Endothelial cell of umbilical vein (primary cell): ENCODE measurements around the gene EML4. TPM values are rescaled to one million over a fixed set of nuclear protein-coding genes. Genes with fewer than 3 reads are reported as not detected.

Experiments used
- BruUV-seq: library from RNA; stranded (reverse); fragments of 400-500 nt; replicated peaks from 2 replicates; lab custom pipeline; 2021; lab: Mats Ljungman, UMichigan
- CTCF ChIA-PET: fragments of 300-600, 350-600 bp; sonication (Branson Sonifier 250); formaldehyde crosslinking; loops from one replicate; lab custom pipeline; 2021; ENCODE audit warnings: antibody characterized with exemption, inconsistent platforms; lab: Charles Lee
- POLR2A ChIA-PET: fragments of 300-600, 350-600 bp; sonication (Branson Sonifier 250); formaldehyde crosslinking; loops from one replicate; lab custom pipeline; 2021; ENCODE audit warnings: antibody characterized with exemption, inconsistent platforms; lab: Charles Lee
- DNase-seq: peaks from one replicate; pipeline ENCODE4 v3.0.0-alpha.2; 2011; ENCODE audit warnings: low read depth, low spot score
- FAIRE-seq: peaks from 2 replicates; lab custom pipeline; 2011; peaks lifted over from hg19 to GRCh38; lab: Jason Lieb, UNC
- H2AFZ ChIP-seq: 2 replicates; pipeline ENCODE4 v1.6.0; 2012; ENCODE audit warnings: low read depth, low read length, control low read depth, inconsistent platforms
- H3K27ac ChIP-seq: 2 replicates; pipeline ENCODE4 v1.5.1; 2011; ENCODE audit warnings: low read depth, mild to moderate bottlenecking, control low read depth, low read length, moderate library complexity; ENCODE audit not compliant: insufficient read depth
- H3K27me3 ChIP-seq, 2 experiments: 2 replicates each; pipeline versions ENCODE4 v1.6.0 to v1.6.1; 2011; ENCODE audit warnings: low read length in 2 of 2, mixed read lengths in 1 of 2; ENCODE audit not compliant: control insufficient read depth in 2 of 2, insufficient read depth in 2 of 2
- H3K36me3 ChIP-seq, 2 experiments: 2 replicates in 1 of 2; 3 replicates in 1 of 2; pipeline ENCODE4 v1.5.1; 2011; ENCODE audit warnings: low read length in 2 of 2, mild to moderate bottlenecking in 1 of 2, moderate library complexity in 1 of 2; ENCODE audit not compliant: control insufficient read depth in 2 of 2, insufficient read depth in 2 of 2; ENCODE audit errors: extremely low read depth in 1 of 2
- H3K4me1 ChIP-seq: 3 replicates; pipeline ENCODE4 v1.5.1; 2011; ENCODE audit warnings: mild to moderate bottlenecking, low read length; ENCODE audit not compliant: control insufficient read depth, insufficient read depth; ENCODE audit errors: extremely low read depth
- H3K4me2 ChIP-seq: 2 replicates; pipeline ENCODE4 v1.6.1; 2011; ENCODE audit warnings: low read length, control low read depth, mixed read lengths; ENCODE audit not compliant: insufficient read depth
- H3K4me3 ChIP-seq, 3 experiments: fragments of 200-600 bp in 1 of 3; sonication (generic), shearing (Covaris generic) in 1 of 3; replicated peaks in 1 of 3; 2 replicates each; pipeline ENCODE4 v1.5.1; 2011 to 2016; ENCODE audit warnings: control low read depth in 3 of 3, low read length in 3 of 3, mild to moderate bottlenecking in 2 of 3, inconsistent platforms in 1 of 3, low read depth in 1 of 3, moderate library complexity in 1 of 3; ENCODE audit not compliant: insufficient read depth in 1 of 3
- H3K79me2 ChIP-seq: 2 replicates; pipeline ENCODE4 v1.6.0; 2012; ENCODE audit warnings: low read length, inconsistent platforms; ENCODE audit not compliant: control insufficient read depth, insufficient read depth
- H3K9ac ChIP-seq: replicated peaks from 2 replicates; pipeline ENCODE3; 2011; ENCODE audit warnings: low read length, control low read depth; ENCODE audit not compliant: insufficient read depth; ENCODE audit errors: extremely low read depth
- H3K9me1 ChIP-seq: replicated peaks from 3 replicates; pipeline ENCODE4 v1.6.0; 2011; ENCODE audit warnings: mild to moderate bottlenecking, low read length; ENCODE audit not compliant: control insufficient read depth, insufficient read depth; ENCODE audit errors: extremely low read depth
- H3K9me3 ChIP-seq: replicated peaks from 2 replicates; pipeline ENCODE4 v1.5.1; 2012; ENCODE audit warnings: low read length, inconsistent platforms; ENCODE audit not compliant: control insufficient read depth, insufficient read depth
- H4K20me1 ChIP-seq: replicated peaks from 2 replicates; pipeline ENCODE3; 2011; ENCODE audit warnings: mild to moderate bottlenecking, low read length; ENCODE audit not compliant: control insufficient read depth, insufficient read depth; ENCODE audit errors: extremely low read depth
- EZH2 ChIP-seq: IDR thresholded peaks from 2 replicates; pipeline ENCODE4 v1.6.1; 2012; ENCODE audit warnings: borderline replicate concordance, low read depth, mild to moderate bottlenecking, moderate library complexity, low read length, inconsistent platforms; ENCODE audit not compliant: severe bottlenecking
- FOS ChIP-seq: IDR thresholded peaks from 2 replicates; pipeline ENCODE4 v1.6.1; 2011; ENCODE audit warnings: mild to moderate bottlenecking, low read length, moderate library complexity, borderline replicate concordance; ENCODE audit not compliant: insufficient read depth
- GATA2 ChIP-seq: IDR thresholded peaks from 2 replicates; pipeline ENCODE4 v1.7.0; 2011; ENCODE audit warnings: low read depth, mild to moderate bottlenecking, moderate library complexity, mixed read lengths, low read length; ENCODE audit not compliant: insufficient read length, insufficient read depth
- JUN ChIP-seq: IDR thresholded peaks from 2 replicates; pipeline ENCODE4 v1.6.1; 2011; ENCODE audit warnings: borderline replicate concordance, low read depth; ENCODE audit not compliant: insufficient read length, insufficient read depth
- MYC ChIP-seq: IDR thresholded peaks from one replicate; pipeline ENCODE4 v1.6.1; 2011; ENCODE audit warnings: mild to moderate bottlenecking, low read depth, low read length
- POLR2A ChIP-seq: IDR thresholded peaks from 2 replicates; pipeline ENCODE4 v1.6.1; 2012; ENCODE audit warnings: low read depth, mild to moderate bottlenecking, control low read depth, low read length
- POLR2AphosphoS5 ChIP-seq: IDR thresholded peaks from 2 replicates; pipeline ENCODE4 v1.6.1; 2012; ENCODE audit warnings: low read depth, mild to moderate bottlenecking, control low read depth, low read length, moderate library complexity; ENCODE audit not compliant: insufficient read depth
- dilution Hi-C: fragments of 300-500 bp; cut with MboI; formaldehyde crosslinking; loops from one replicate; pipeline ENCODE4 v1.15.0; 2019; ENCODE audit warnings: low sequenced_read_pairs; ENCODE audit not compliant: extremely low pct_ligation_motif_present
- intact Hi-C: fragments of 100-400 bp; cut with micrococcal nuclease; formaldehyde crosslinking; loops from one replicate; pipeline ENCODE4 v1.10.0; 2022
- polyA plus RNA-seq, 4 experiments: library from polyadenylated mRNA; depleted of rRNA in 3 of 4; stranded (reverse) in 3 of 4; unstranded in 1 of 4; fragments of >200 nt; gene quantifications; 2 replicates each; pipeline versions ENCODE4 v1.2.1 to v1.2.3, GENCODE V29; 2011 to 2012; ENCODE audit warnings: missing spikeins in 1 of 4
- total RNA-seq: library from RNA; stranded (reverse); gene quantifications from 2 replicates; pipeline ENCODE4 v1.2.3, GENCODE V29; 2021
- TF ChIP-seq, protein P1 (sequence below): IDR thresholded peaks from 2 replicates; pipeline ENCODE4 v1.6.1; 2011; ENCODE audit not compliant: insufficient read depth, insufficient read length
- TF ChIP-seq, protein P2 (sequence below), 2 donors: IDR thresholded peaks; 1 replicate in 1 of 2; 2 replicates in 1 of 2; pipeline ENCODE4 v1.5.1; 2011; ENCODE audit warnings: low read length in 2 of 2, mild to moderate bottlenecking in 2 of 2, moderate library complexity in 2 of 2, control low read depth in 1 of 2, inconsistent platforms in 1 of 2, low read depth in 1 of 2; ENCODE audit not compliant: insufficient read depth in 1 of 2; ENCODE audit errors: extremely low read depth in 1 of 2

The EML4 gene
- total and polyA plus RNA-seq, 2 donors (not counting 3 experiments of a cell fraction or from before 2014, with no cell fraction given): 13.3 to 32.0 TPM

DNA sequence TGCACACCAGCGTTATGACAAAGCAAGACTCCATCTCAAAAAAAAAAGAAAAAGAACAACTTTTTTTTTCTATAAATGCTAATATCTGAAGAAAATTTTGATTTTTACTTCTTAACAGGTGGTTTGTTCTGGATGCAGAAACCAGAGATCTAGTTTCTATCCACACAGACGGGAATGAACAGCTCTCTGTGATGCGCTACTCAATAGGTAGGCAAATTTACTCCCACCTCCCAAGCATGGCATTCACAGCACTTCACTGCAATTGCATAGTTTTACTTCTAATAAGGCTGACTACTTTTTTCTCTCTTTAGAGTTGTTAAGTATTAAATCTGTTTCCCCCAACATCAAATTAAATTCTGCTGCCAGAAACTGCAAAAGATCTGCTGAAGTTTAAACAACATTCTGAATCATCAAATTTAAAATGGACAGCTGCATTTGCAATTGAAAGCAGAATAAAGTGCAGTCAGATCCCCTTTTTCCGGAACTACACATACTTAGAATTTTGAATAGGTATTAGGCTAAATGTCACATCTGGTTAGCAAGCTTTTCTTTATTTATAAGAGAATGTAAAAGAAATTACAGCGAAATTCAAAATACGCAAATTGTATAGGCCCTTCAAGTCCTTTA, 146.8 kb downstream of the EML4 start:
- Histone ChIP-seq H3K9me1 (no peaks in the 10 kb centered on the region), H3K4me3 (no peak overlapping the region), H3K27me3 (no peaks in the 10 kb centered on the region), H3K36me3 (no peaks in the 10 kb centered on the region), H3K9ac (no peak overlapping the region), H2AFZ (no peak overlapping the region), H4K20me1 (no peaks in the 10 kb centered on the region), H3K9me3 (no peaks in the 10 kb centered on the region), H3K27ac (no peak overlapping the region), H3K79me2 (no peaks in the 10 kb centered on the region), H3K4me1 (peaks cover 11% of the 10 kb centered on the region), H3K4me2 (no peak overlapping the region)
- no peak for FAIRE-seq
- no peak for DNase-seq
- intact Hi-C loops (loop anchor here (2.0 kb wide), 1 partner anchor 19 kb away; no protein-coding TSS in a partner anchor), dilution Hi-C loops (no loop called here)
- TF ChIP-seq FOS (no peak), EZH2 (no peak), JUN (no peak), MYC (no peak), POLR2A (no peak), GATA2 (no peak), POLR2AphosphoS5 (no peak)
- TF ChIP-seq, protein P1, sequence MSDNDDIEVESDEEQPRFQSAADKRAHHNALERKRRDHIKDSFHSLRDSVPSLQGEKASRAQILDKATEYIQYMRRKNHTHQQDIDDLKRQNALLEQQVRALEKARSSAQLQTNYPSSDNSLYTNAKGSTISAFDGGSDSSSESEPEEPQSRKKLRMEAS: no peak
- TF ChIP-seq, protein P2, sequence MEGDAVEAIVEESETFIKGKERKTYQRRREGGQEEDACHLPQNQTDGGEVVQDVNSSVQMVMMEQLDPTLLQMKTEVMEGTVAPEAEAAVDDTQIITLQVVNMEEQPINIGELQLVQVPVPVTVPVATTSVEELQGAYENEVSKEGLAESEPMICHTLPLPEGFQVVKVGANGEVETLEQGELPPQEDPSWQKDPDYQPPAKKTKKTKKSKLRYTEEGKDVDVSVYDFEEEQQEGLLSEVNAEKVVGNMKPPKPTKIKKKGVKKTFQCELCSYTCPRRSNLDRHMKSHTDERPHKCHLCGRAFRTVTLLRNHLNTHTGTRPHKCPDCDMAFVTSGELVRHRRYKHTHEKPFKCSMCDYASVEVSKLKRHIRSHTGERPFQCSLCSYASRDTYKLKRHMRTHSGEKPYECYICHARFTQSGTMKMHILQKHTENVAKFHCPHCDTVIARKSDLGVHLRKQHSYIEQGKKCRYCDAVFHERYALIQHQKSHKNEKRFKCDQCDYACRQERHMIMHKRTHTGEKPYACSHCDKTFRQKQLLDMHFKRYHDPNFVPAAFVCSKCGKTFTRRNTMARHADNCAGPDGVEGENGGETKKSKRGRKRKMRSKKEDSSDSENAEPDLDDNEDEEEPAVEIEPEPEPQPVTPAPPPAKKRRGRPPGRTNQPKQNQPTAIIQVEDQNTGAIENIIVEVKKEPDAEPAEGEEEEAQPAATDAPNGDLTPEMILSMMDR (IDR thresholded peaks at IDR 0.05; ENCODE audit: extremely low read depth in 1 of 2, insufficient read depth in 1 of 2, low read depth in 1 of 2, low read length in 2 of 2): no peak
- CTCF ChIA-PET: interaction anchor here (3.6 kb wide), 1 partner anchor 13 kb away, joined by 21 read pairs; no protein-coding TSS in a partner anchor
- no TSS peak for BruUV-seq
- POLR2A ChIA-PET: no interaction called here
